Neural progenitor cell (in vitro differentiated cells): ENCODE data around the gene NKX2-4. TPM values are rescaled to one million over a fixed set of nuclear protein-coding genes. Genes with fewer than 3 reads are reported as not detected.

ENCODE experiments used
- DNase-seq: peaks from one replicate; pipeline ENCODE4 v3.0.0-alpha.2; 2016; ENCODE audit warnings: low spot score
- H2AFZ ChIP-seq: fragments of 200-600 bp; sonication (generic); replicated peaks from 2 replicates; pipeline ENCODE4 v1.6.1; 2016; ENCODE audit warnings: antibody characterized with exemption
- H3F3A ChIP-seq: fragments of 200-600 bp; sonication (generic); 2 replicates; pipeline ENCODE4 v1.6.1; 2016; ENCODE audit warnings: antibody characterized with exemption, low read depth
- H3K27ac ChIP-seq: fragments of 200-600 bp; sonication (generic); 2 replicates; pipeline ENCODE4 v1.5.1; 2016; ENCODE audit warnings: mild to moderate bottlenecking
- H3K27me3 ChIP-seq: fragments of 200-600 bp; sonication (generic); 2 replicates; pipeline ENCODE4 v1.6.1; 2016; ENCODE audit warnings: mild to moderate bottlenecking, moderate library complexity
- H3K36me3 ChIP-seq: fragments of 200-600 bp; sonication (generic); 2 replicates; pipeline ENCODE4 v1.5.1; 2016
- H3K4me1 ChIP-seq: fragments of 200-600 bp; sonication (generic); 2 replicates; pipeline ENCODE4 v1.6.1; 2016; ENCODE audit warnings: mixed run types
- H3K4me2 ChIP-seq: fragments of 200-600 bp; sonication (generic); 2 replicates; pipeline ENCODE4 v1.6.1; 2016
- H3K4me3 ChIP-seq: fragments of 200-600 bp; sonication (generic); 2 replicates; pipeline ENCODE4 v1.5.1; 2016
- H3K79me2 ChIP-seq: fragments of 200-600 bp; sonication (generic); 2 replicates; pipeline ENCODE4 v1.6.1; 2016; ENCODE audit warnings: low read depth
- H3K9ac ChIP-seq: fragments of 200-600 bp; sonication (generic); 2 replicates; pipeline ENCODE4 v1.6.1; 2016
- H3K9me3 ChIP-seq: fragments of 200-600 bp; sonication (generic); 2 replicates; pipeline ENCODE4 v1.5.1; 2016; ENCODE audit warnings: low read depth
- H4K20me1 ChIP-seq: fragments of 200-600 bp; sonication (generic); 2 replicates; pipeline ENCODE4 v1.6.1; 2016; ENCODE audit warnings: low read depth
- H3K27ac Mint-ChIP-seq: 3 replicates; pipeline ENCODE4 v1.8.0; 2021; ENCODE audit warnings: mixed read lengths
- H3K27me3 Mint-ChIP-seq: 2 replicates; pipeline ENCODE4 v1.8.0; 2022; ENCODE audit warnings: low read depth, mild to moderate bottlenecking, inconsistent platforms, moderate library complexity, mixed read lengths; ENCODE audit not compliant: insufficient read depth
- H3K36me3 Mint-ChIP-seq: 3 replicates; pipeline ENCODE4 v1.8.0; 2021; ENCODE audit warnings: mixed read lengths
- H3K4me1 Mint-ChIP-seq: 3 replicates; pipeline ENCODE4 v1.8.0; 2021; ENCODE audit warnings: mixed read lengths
- H3K4me3 Mint-ChIP-seq: 3 replicates; pipeline ENCODE4 v1.8.0; 2021; ENCODE audit warnings: mild to moderate bottlenecking, moderate library complexity, mixed read lengths
- H3K9me3 Mint-ChIP-seq: 3 replicates; pipeline ENCODE4 v1.8.0; 2020; ENCODE audit warnings: mixed read lengths
- EZH2 ChIP-seq: fragments of 200-600 bp; sonication (generic); IDR thresholded peaks from 2 replicates; pipeline ENCODE4 v1.6.1; 2017; ENCODE audit warnings: antibody characterized with exemption, mild to moderate bottlenecking, moderate library complexity
- EZH2phosphoT487 ChIP-seq: fragments of 200-600 bp; sonication (generic); IDR thresholded peaks from 2 replicates; pipeline ENCODE4 v1.6.1; 2017; ENCODE audit warnings: antibody characterized with exemption
- total RNA-seq: library from RNA; depleted of rRNA; stranded (reverse); fragments of >200 nt; gene quantifications from 2 replicates; pipeline ENCODE4 v1.2.3, GENCODE V29; 2015; ENCODE audit warnings: low replicate concordance
- TF ChIP-seq, protein P1 (sequence below): fragments of 200-600 bp; sonication (generic); IDR thresholded peaks from 2 replicates; pipeline ENCODE4 v1.5.1; 2017; ENCODE audit warnings: antibody characterized with exemption, mild to moderate bottlenecking

NKX2-4 gene
- not detected in 2 replicates for total RNA-seq

DNA sequence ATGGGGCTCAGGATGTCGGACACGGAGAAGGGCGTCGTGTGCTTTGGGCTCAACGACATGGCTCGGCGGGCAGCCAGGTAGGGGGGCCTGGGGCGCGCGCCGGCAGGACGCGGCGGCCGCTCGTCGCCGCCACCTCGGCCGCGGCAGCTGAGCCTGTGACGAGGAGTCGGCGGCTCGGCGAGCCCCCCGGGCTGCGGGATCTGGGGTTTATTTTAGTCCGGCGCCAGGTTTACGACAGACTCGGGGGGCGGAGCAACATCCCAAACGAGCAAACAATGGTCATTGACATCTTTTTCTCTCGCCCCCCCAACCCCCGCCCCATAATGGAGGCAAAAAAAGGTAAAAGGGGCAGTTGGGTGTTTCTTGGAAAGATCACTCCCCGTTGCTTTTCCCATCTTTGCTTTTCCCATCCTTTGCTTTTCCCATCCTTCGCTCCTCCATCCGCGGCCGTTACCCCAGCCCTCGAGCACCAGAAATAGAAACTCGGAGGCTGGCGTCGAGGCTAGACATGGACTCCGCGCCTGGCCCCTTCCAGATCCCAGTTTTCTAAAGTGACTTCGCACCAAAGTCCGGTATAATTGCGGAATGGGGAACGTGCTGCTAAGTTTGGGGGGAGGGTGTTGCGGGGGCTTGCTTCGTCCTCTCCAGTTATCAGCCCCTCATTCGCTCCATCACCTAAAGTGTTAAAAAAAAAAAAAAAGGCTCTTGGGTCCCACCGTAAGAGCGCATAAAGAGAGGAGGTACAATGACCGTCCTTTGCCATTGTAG is at the start of gene NKX2-4:
NKX2-4 (minus strand) TSS at position 186 of the 768 bp plus-strand sequence; CDS start at position 59, 127 bp downstream.
- H3K27ac ChIP-seq, result no peak within 1 kb of the TSS
- H4K20me1 ChIP-seq, result peaks cover 65% of the 10 kb centered on the region
- H2AFZ ChIP-seq, result peak within 1 kb of the TSS; percentile 89
- no peaks in the 10 kb centered on the region for H3K9me3 ChIP-seq
- H3K79me2 ChIP-seq, result no peaks in the 10 kb centered on the region
- peak; percentile 64 for DNase-seq
- peaks cover 100% of the 10 kb centered on the region for H3K27me3 ChIP-seq
- no peaks in the 10 kb centered on the region for H3K36me3 ChIP-seq
- peak within 1 kb of the TSS; percentile 56 for H3K4me2 ChIP-seq
- Mint-ChIP-seq H3K4me1 (peaks cover 2% of the 10 kb centered on the region), H3K36me3 (no peaks in the 10 kb centered on the region), H3K27ac (no peak within 1 kb of the TSS), H3K27me3 (peaks cover 72% of the 10 kb centered on the region), H3K4me3 (peak within 1 kb of the TSS; percentile 62), H3K9me3 (no peaks in the 10 kb centered on the region)
- no peak within 1 kb of the TSS for H3K9ac ChIP-seq
- H3K4me3 ChIP-seq, result peak within 1 kb of the TSS; percentile 29
- H3F3A ChIP-seq, result peaks cover 16% of the 10 kb centered on the region
- H3K4me1 ChIP-seq, result no peaks in the 10 kb centered on the region
- peak; percentile 91 for TF ChIP-seq EZH2
- peak; percentile 94 for TF ChIP-seq EZH2phosphoT487
- TF ChIP-seq, protein P1, sequence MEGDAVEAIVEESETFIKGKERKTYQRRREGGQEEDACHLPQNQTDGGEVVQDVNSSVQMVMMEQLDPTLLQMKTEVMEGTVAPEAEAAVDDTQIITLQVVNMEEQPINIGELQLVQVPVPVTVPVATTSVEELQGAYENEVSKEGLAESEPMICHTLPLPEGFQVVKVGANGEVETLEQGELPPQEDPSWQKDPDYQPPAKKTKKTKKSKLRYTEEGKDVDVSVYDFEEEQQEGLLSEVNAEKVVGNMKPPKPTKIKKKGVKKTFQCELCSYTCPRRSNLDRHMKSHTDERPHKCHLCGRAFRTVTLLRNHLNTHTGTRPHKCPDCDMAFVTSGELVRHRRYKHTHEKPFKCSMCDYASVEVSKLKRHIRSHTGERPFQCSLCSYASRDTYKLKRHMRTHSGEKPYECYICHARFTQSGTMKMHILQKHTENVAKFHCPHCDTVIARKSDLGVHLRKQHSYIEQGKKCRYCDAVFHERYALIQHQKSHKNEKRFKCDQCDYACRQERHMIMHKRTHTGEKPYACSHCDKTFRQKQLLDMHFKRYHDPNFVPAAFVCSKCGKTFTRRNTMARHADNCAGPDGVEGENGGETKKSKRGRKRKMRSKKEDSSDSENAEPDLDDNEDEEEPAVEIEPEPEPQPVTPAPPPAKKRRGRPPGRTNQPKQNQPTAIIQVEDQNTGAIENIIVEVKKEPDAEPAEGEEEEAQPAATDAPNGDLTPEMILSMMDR, result no peak

DNA sequence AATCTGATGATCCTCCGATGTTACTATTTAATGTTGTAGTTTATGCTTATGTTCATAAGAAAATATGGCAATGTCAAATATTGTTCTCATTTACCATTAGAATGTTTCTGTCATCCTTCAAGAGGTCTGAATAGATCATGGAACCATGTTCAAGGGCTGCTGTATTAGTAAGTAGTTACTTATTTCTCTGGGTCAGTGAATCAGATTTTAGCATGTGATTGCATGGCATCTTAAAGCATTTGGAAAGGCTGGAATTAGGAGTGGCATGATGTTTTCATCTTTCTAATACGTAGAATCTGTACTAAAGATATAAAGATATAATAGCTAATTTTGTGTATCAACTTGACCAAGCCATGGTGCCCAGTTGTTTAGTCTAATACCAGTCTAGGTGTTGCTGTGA is 40.5 kb upstream of the NKX2-4 start:
- H3K4me3 ChIP-seq, result no peak overlapping the region
- no peaks in the 10 kb centered on the region for H3F3A ChIP-seq
- Mint-ChIP-seq H3K27ac (no peak overlapping the region), H3K27me3 (peaks cover 2% of the 10 kb centered on the region), H3K36me3 (no peaks in the 10 kb centered on the region), H3K4me1 (peaks cover 4% of the 10 kb centered on the region), H3K9me3 (no peaks in the 10 kb centered on the region), H3K4me3 (no peak overlapping the region)
- no peaks in the 10 kb centered on the region for H3K4me1 ChIP-seq
- H2AFZ ChIP-seq, result no peak overlapping the region
- no peak for TF ChIP-seq EZH2
- TF ChIP-seq EZH2phosphoT487, result no peak
- TF ChIP-seq, protein P1, result no peak
- no peak overlapping the region for H3K4me2 ChIP-seq
- H3K9ac ChIP-seq, result no peak overlapping the region
- H3K27ac ChIP-seq, result no peak overlapping the region
- no peaks in the 10 kb centered on the region for H3K79me2 ChIP-seq
- H3K27me3 ChIP-seq, result no peaks in the 10 kb centered on the region
- no peak for DNase-seq
- H3K36me3 ChIP-seq, result no peaks in the 10 kb centered on the region
- H4K20me1 ChIP-seq, result no peaks in the 10 kb centered on the region
- no peaks in the 10 kb centered on the region for H3K9me3 ChIP-seq

DNA sequence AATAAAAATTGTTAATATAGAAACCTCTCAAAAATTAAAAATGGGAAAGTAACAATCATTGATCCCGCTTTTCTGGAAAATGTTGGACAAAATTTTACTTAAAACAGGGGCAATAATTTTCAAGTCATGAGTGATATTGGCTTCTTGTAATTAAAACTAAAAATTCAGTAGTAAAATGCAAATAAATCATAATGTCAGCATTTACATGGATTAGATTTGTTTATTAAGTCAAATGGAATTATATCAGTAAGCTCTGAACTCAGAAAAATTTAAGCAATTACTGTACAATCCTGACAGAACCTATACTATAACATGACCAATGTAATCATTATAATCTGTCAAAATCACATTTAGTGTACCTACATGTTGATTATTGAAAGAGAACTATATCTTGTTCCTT is 39.9 kb upstream of the NKX2-4 start:
- no peak overlapping the region for H3K4me3 ChIP-seq
- no peaks in the 10 kb centered on the region for H4K20me1 ChIP-seq
- TF ChIP-seq, protein P1, result no peak
- no peak for TF ChIP-seq EZH2
- TF ChIP-seq EZH2phosphoT487, result no peak
- Mint-ChIP-seq H3K27me3 (peaks cover 2% of the 10 kb centered on the region), H3K36me3 (no peaks in the 10 kb centered on the region), H3K4me1 (peaks cover 4% of the 10 kb centered on the region), H3K4me3 (no peak overlapping the region), H3K9me3 (no peaks in the 10 kb centered on the region), H3K27ac (no peak overlapping the region)
- H3K27me3 ChIP-seq, result no peaks in the 10 kb centered on the region
- H3K79me2 ChIP-seq, result no peaks in the 10 kb centered on the region
- no peak overlapping the region for H2AFZ ChIP-seq
- no peaks in the 10 kb centered on the region for H3K36me3 ChIP-seq
- H3K4me2 ChIP-seq, result no peak overlapping the region
- DNase-seq, result no peak
- no peak overlapping the region for H3K9ac ChIP-seq
- H3K27ac ChIP-seq, result no peak overlapping the region
- no peaks in the 10 kb centered on the region for H3F3A ChIP-seq
- H3K4me1 ChIP-seq, result no peaks in the 10 kb centered on the region
- no peaks in the 10 kb centered on the region for H3K9me3 ChIP-seq
